MG63 (cell line): ENCODE results near the gene LCT. TPM values are rescaled to one million over a fixed set of nuclear protein-coding genes. Genes with fewer than 3 reads are reported as not detected.
"Not testable (repeated sequence)": the region's sequence is repeated elsewhere in the genome, so short reads cannot be mapped to it uniquely, and the experiment has no call there.

ENCODE experiments used
- DNase-seq: peaks from one replicate; pipeline ENCODE4 v3.0.0-alpha.2; 2020
- H3K27me3 ChIP-seq: fragments of 250-450 bp; sonication (Bioruptor Pico); 2 replicates; pipeline ENCODE4 v1.5.1; 2020; ENCODE audit warnings: mild to moderate bottlenecking, moderate library complexity
- H3K36me3 ChIP-seq: fragments of 250-450 bp; sonication (Bioruptor Pico); 2 replicates; pipeline ENCODE4 v1.5.1; 2020; ENCODE audit warnings: mild to moderate bottlenecking, moderate library complexity
- H3K4me3 ChIP-seq: fragments of 250-450 bp; sonication (Bioruptor Pico); 2 replicates; pipeline ENCODE4 v1.5.1; 2020; ENCODE audit warnings: mild to moderate bottlenecking, moderate library complexity
- H3K9me3 ChIP-seq: fragments of 250-450 bp; sonication (Bioruptor Pico); 2 replicates; pipeline ENCODE4 v1.5.1; 2020; ENCODE audit warnings: mild to moderate bottlenecking, moderate library complexity
- total RNA-seq: library from RNA; depleted of rRNA; stranded (reverse); fragments of >200 nt; shearing (Covaris generic); gene quantifications from 2 replicates; pipeline ENCODE4 v1.2.3, GENCODE V29; 2014; ENCODE audit warnings: low replicate concordance; rRNA removed

Gene LCT
- total RNA-seq, result not detected in 2 replicates

DNA sequence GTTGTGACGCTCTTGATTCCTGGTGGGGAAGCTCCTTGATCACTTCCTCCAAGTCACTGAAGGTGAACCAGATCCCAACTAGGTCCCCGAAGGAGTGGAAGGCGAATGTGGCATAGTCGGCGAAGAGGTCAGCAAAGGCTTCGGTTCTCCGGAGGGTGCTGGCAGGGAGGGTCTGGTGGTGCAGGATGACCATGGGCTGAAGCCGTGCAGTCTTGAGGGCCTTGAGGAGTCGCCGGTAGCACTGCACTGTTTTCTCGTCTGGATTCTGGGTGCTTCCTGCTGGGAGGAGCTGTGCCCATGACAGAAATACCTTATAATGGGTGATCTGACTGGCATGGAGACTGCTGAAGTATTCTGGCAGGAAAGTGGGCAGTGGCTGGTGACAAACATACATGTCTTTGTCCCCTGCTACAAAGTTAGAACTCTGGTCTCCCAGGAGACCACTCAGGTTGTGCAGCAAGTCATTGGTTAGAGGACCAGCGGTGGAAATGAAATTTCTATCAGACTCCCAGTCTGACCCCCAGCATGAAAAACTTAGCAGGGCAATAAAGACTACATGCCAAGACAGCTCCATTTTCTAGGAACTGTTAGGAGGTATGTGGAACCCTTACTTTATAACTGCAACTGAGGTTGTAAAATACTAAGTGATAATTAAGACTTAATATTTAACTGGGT, at the start of gene LCT:
TSS of gene LCT (minus strand) at position 589 of the 675 bp plus-strand sequence. CDS start at position 574, 15 bp downstream.
- H3K27me3 ChIP-seq, result no peaks in the 10 kb centered on the region
- H3K9me3 ChIP-seq, result no peaks in the 10 kb centered on the region
- no peak within 1 kb of the TSS for H3K4me3 ChIP-seq
- H3K36me3 ChIP-seq, result peaks cover 22% of the 10 kb centered on the region
- no peak for DNase-seq

DNA sequence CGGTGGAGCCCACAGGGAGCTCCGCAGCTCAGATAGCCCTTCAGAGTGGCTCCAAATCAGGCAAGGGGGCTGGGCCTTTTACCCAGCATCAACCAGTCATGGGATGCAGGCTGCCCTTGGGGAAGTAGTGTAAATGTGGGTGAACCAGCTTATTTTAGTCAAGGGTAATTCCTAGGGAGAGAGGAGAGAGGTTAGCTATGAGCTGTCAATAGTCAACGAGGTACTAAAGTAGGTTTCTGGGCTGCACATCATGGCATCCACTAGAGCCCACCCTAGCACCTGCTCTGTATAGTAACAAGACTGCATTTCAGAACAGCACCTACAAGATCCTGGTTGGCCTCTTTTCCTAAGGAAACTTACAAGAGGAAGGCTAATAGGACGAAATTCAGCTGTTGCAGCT, 48.7 kb upstream of the LCT start:
- no peaks in the 10 kb centered on the region for H3K9me3 ChIP-seq
- H3K4me3 ChIP-seq, result no peak overlapping the region
- no peak for DNase-seq
- H3K27me3 ChIP-seq, result no peaks in the 10 kb centered on the region
- H3K36me3 ChIP-seq, result no peaks in the 10 kb centered on the region

DNA sequence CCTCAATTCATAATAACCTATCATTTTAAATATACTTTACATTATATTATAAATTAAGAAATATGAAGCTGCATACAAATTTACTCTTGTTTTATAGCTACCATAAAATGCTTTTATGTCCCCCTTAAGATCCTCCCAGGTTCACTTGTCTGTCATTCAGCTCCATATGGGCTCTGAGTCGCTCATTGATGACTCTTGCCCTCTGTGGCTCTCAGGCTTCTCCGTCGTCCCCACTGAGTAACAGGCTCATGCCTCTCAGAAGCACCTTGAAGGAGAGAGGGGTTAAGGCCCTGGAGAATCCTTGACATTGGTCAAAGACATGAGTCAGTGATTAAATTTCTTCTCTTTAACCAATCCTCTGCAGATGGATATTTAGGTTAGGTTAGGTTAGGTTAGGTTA, 45.4 kb upstream of the LCT start:
- no peak for DNase-seq
- Histone ChIP-seq H3K9me3 (no peaks in the 10 kb centered on the region), H3K27me3 (no peaks in the 10 kb centered on the region), H3K4me3 (no peak overlapping the region), H3K36me3 (no peaks in the 10 kb centered on the region)

- H3K9me3 ChIP-seq, H3K27me3 ChIP-seq, DNase-seq: not testable (repeated sequence)
- H3K36me3 ChIP-seq, result peaks cover 23% of the 10 kb centered on the region
- peak overlapping the region; percentile 81 for H3K4me3 ChIP-seq
Observed at GRCh38 chr2:135876770-135877169, 39.8 kb upstream of the LCT start.

DNA sequence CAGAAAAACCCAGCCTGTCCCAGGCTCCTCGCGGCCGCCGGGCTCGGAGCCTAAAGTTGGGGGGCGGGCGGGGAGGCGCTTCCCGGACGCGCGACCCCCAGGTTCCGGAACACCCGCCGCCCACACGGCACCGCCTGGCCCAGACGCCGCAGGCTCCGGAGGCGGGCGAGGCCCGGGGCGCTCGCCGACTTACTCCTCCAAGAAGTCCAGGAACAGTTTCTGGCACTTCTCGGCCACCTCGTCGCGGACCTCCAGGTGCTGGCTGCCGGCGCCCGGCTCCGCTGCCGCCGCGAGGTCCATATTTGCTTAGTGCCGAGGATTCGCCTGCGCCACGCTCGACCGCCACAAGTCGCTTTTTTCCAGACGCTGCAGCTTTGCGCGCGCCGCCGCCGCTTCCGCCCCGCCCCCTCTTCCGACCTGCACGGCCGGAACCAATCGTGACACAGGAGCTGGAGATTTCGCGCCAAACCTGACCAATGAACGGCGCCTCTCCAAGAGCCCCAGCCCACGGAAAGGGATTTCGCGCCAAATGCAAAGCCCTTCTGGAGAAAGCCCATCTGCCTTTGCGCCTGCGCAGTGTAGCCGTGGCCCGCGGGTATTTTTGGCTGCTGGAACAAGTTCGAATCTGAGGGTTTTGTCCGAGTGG, 39.2 kb upstream of the LCT start, which contains the start of gene MCM6:
TSS of gene MCM6 (minus strand) at position 378 of the 646 bp plus-strand sequence. CDS start at position 300, 78 bp downstream.
- Histone ChIP-seq H3K9me3 (no peaks in the 10 kb centered on the region), H3K4me3 (peak within 1 kb of the TSS; percentile 81), H3K36me3 (peaks cover 28% of the 10 kb centered on the region), H3K27me3 (no peaks in the 10 kb centered on the region)
- DNase-seq, result peak; percentile 98

DNA sequence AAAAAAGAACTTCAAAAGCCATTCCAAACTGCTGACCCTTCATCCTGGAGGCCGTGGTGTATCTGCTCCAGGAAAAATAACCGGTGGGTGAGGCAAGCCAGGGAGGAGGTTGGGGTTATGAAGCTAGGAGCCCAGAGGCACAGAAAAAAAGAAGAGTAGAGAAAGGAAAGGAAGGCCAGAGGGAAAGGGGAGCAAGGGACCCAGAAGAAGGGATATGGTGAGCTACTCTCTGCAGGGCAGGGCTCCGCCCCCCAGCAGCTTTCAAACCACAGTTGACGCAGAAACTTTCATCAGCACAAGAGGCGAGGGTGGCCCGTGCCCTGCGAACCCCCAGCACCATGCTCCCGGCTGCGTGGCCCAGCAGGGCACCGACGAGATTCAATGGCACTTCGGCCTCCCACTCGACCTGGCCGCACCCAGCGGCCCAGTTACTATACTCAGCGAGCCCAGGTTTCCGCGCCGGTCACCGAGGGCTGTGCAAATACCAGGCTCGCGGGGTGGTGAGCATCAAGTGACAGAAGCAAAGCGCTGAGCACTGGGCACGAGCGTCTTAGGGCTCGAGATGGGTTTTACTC, 38.6 kb upstream of the LCT start:
- no peaks in the 10 kb centered on the region for H3K27me3 ChIP-seq
- peaks cover 35% of the 10 kb centered on the region for H3K36me3 ChIP-seq
- H3K9me3 ChIP-seq, result no peaks in the 10 kb centered on the region
- H3K4me3 ChIP-seq, result peak overlapping the region; percentile 81
- peak; percentile 64 for DNase-seq

DNA sequence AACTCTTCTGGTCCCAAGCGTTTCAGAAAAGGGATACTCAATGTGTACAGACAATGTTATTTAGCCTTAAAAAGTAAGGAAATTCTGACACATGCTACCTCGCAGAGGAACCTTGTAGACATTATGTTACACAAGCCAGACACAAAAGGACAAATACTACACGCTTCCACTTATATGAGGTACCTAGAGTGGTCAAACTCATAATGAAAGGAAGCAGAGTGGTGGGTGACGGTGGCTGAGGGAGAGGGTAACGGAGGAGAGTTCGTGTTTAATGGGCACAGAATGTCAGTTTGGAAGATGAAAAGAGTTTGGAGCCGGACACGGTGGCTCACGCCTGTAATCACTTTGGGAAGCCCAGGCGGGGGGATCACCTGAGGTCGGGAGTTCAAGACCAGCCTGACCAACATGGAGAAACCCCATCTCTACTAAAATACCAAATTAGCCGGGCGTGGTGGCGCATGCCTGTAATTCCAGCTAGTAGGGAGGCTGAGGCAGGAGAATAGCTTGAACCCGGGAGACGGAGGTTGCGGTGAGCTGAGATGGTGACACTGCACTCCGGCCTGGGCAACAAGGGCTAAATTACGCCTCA, 37.9 kb upstream of the LCT start:
- no peaks in the 10 kb centered on the region for H3K9me3 ChIP-seq
- H3K27me3 ChIP-seq, result no peaks in the 10 kb centered on the region
- peak overlapping the region; percentile 81 for H3K4me3 ChIP-seq
- H3K36me3 ChIP-seq, result peaks cover 39% of the 10 kb centered on the region
- no peak for DNase-seq

DNA sequence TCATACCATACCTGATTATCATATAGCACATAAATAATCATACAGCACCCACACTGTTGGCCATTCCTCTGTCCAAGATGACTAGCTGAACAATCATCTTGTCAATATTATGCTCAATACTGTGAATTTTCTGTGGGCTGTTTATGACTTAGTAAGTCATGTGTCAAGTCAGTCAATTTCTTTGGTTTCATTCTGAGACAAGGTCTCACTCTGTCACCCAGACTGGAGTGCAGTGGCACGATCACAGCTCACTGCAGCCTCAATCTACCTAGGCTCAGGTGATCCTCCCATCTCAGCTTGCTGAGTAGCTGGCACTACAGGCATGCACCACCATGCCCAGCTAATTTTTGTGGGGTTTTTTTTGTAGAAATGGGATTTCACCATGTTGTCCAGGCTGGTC, 33.6 kb upstream of the LCT start:
- Histone ChIP-seq H3K9me3 (no peaks in the 10 kb centered on the region), H3K36me3 (peaks cover 67% of the 10 kb centered on the region)
- DNase-seq, result no peak

GRCh38 chr2:135863233-135863632, 26.2 kb upstream of the LCT start:
- Histone ChIP-seq H3K4me3 (no peak overlapping the region), H3K27me3 (no peaks in the 10 kb centered on the region), H3K36me3 (peaks cover 81% of the 10 kb centered on the region), H3K9me3 (no peaks in the 10 kb centered on the region)
- DNase-seq, result no peak

More for the DNA sequence above, 33.6 kb upstream of the LCT start:
- H3K4me3 ChIP-seq, result no peak overlapping the region
- H3K27me3 ChIP-seq, result no peaks in the 10 kb centered on the region

GRCh38 chr2:135862718-135863117, 25.7 kb upstream of the LCT start:
- no peak for DNase-seq
- H3K4me3 ChIP-seq, result no peak overlapping the region

GRCh38 chr2:135853401-135853800, 16.4 kb upstream of the LCT start:
- H3K9me3 ChIP-seq, result no peaks in the 10 kb centered on the region
- no peak for DNase-seq
- H3K36me3 ChIP-seq, result peaks cover 66% of the 10 kb centered on the region
- no peaks in the 10 kb centered on the region for H3K27me3 ChIP-seq
- H3K4me3 ChIP-seq, result no peak overlapping the region

More at GRCh38 chr2:135862718-135863117, 25.7 kb upstream of the LCT start:
- H3K27me3 ChIP-seq, result no peaks in the 10 kb centered on the region
- peaks cover 83% of the 10 kb centered on the region for H3K36me3 ChIP-seq
- no peaks in the 10 kb centered on the region for H3K9me3 ChIP-seq

DNA sequence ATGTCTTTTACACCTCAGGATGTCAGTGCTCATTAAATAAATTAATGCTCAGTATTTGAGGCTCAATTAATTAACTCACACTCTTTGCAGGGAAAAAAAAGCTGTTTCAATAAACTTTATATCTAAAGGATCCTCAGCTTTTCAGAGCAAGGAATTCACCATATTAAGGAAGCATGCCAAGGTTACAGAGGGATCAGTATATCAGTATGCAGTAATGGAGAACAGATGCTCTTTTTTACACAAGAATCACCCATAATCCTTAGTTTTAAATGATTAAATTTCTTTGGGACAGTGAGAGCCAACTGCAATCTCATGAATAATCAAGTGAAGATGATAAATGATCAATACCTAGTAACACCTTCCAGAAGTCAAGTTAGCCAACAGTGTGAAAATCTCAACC, 14.9 kb upstream of the LCT start:
- H3K27me3 ChIP-seq, result no peaks in the 10 kb centered on the region
- peaks cover 69% of the 10 kb centered on the region for H3K36me3 ChIP-seq
- no peaks in the 10 kb centered on the region for H3K9me3 ChIP-seq
- H3K4me3 ChIP-seq, result no peak overlapping the region
- no peak for DNase-seq

DNA sequence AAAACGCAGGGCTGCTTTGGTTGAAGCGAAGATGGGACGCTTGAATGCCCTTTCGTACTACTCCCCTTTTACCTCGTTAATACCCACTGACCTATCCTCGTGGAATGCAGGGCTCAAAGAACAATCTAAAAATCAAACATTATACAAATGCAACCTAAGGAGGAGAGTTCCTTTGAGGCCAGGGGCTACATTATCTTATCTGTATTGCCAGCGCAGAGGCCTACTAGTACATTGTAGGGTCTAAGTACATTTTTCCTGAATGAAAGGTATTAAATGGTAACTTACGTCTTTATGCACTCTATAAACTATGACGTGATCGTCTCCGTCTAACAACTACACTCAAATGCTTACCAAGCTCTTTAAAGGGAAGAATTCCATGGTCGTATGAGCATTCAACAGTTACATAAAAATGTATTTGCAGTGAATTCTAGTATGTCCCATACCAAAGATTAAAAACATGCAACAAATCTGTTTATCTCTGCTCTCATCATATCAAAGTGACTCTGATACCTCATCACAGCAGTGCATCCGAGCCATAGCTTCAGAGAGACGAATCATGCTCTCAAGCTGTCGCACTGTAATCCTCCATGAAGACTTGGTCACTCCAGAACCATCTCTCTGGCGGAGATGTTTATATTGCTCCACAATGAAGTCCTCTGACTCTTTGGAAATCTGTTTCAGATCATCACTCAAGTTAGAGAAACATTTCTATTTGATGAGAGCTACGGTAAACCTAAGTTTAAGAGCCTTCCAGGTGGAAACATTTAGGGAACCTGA, 14.1 kb upstream of the LCT start:
- DNase-seq, result no peak
- Histone ChIP-seq H3K9me3 (no peaks in the 10 kb centered on the region), H3K4me3 (no peak overlapping the region), H3K36me3 (peaks cover 66% of the 10 kb centered on the region), H3K27me3 (no peaks in the 10 kb centered on the region)

DNA sequence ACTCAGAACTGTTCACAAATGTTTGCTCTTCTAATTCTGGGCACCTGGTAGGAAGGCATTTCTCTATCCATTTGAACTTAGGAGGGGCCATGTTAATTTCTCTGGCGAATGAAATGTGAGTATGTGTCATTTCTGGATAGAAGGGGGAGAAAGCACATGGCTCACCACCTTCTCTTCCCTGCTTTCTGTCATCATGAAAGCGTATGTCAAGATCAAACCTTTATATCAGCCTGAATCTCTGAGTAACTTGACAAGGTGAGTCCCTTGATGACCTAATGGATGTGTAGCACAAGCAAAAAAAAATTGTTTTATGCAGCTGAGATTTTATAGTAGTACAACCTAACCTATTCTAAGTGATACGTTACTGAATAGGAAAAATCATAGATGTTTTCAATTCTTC, 12.1 kb upstream of the LCT start:
- Histone ChIP-seq H3K9me3 (no peaks in the 10 kb centered on the region), H3K36me3 (peaks cover 69% of the 10 kb centered on the region), H3K4me3 (no peak overlapping the region), H3K27me3 (no peaks in the 10 kb centered on the region)
- no peak for DNase-seq

GRCh38 chr2:135845997-135846396, 9.0 kb upstream of the LCT start:
- Histone ChIP-seq H3K4me3 (no peak overlapping the region), H3K27me3 (no peaks in the 10 kb centered on the region), H3K36me3 (peaks cover 74% of the 10 kb centered on the region), H3K9me3 (no peaks in the 10 kb centered on the region)
- no peak for DNase-seq

GRCh38 chr2:135845257-135845656, 8.3 kb upstream of the LCT start:
- no peak for DNase-seq
- Histone ChIP-seq H3K9me3 (no peaks in the 10 kb centered on the region), H3K4me3 (no peak overlapping the region), H3K27me3 (no peaks in the 10 kb centered on the region), H3K36me3 (peaks cover 77% of the 10 kb centered on the region)
